ENCODE measurements around the gene HS3ST6. TPM values are rescaled to one million over a fixed set of nuclear protein-coding genes. Genes with fewer than 3 reads are reported as not detected.

The HS3ST6 gene
- total and polyA plus RNA-seq, 2 of the 13 experiments (the other 11 are each of a cell fraction or from before 2014, with no cell fraction given): not detected

GRCh38 chr16:1942810-1943726, 24.9 kb upstream of the HS3ST6 start, which contains the start of gene MSRB1 (continued):
- TF ChIP-seq CENPT (CRISPR knock-in tag; IDR thresholded peaks at IDR 0.05; ENCODE audit: low read depth): no peak
- TF ChIP-seq ELF4 (CRISPR knock-in tag; IDR thresholded peaks at IDR 0.05; ENCODE audit: borderline replicate concordance): no peak
- peak; percentile 70; the same call in 1 of the 2 replicates for TF ChIP-seq GATAD1 (CRISPR knock-in tag; IDR thresholded peaks at IDR 0.05)
- TF ChIP-seq CHCHD3 (CRISPR knock-in tag; IDR thresholded peaks at IDR 0.05): no peak
- TF ChIP-seq SPEN (CRISPR knock-in tag; IDR thresholded peaks at IDR 0.05; ENCODE audit: low read depth): peak; percentile 48; the same call in 1 of the 2 replicates
- no peak for TF ChIP-seq NCOR1 (IDR thresholded peaks at IDR 0.05; ENCODE audit: borderline replicate concordance, low read length)
- no peak for TF ChIP-seq RFX3 (CRISPR knock-in tag; IDR thresholded peaks at IDR 0.05)
- no peak for TF ChIP-seq LCORL (IDR thresholded peaks at IDR 0.05)
- 0 out of 2 replicates have a peak, but pooled peaks have one; percentile 38 for TF ChIP-seq LCORL (CRISPR knock-in tag; IDR thresholded peaks at IDR 0.05)
- TF ChIP-seq ZNF570 (CRISPR knock-in tag; IDR thresholded peaks at IDR 0.05; ENCODE audit: borderline replicate concordance): no peak
- TF ChIP-seq ZNF251 (CRISPR knock-in tag; IDR thresholded peaks at IDR 0.05): no peak
- TF ChIP-seq MIXL1 (CRISPR knock-in tag; IDR thresholded peaks at IDR 0.05): no peak
- no peak for TF ChIP-seq FOXM1 (CRISPR knock-in tag; IDR thresholded peaks at IDR 0.05)
- TF ChIP-seq HBP1 (CRISPR knock-in tag; IDR thresholded peaks at IDR 0.05; ENCODE audit: low read depth): 0 out of 2 replicates have a peak, but pooled peaks have one; percentile 53
- TF ChIP-seq ZNF235 (CRISPR knock-in tag; IDR thresholded peaks at IDR 0.05; ENCODE audit: borderline replicate concordance): peak; percentile 70; the same call in 1 of the 2 replicates
- no peak for TF ChIP-seq KLF13 (CRISPR knock-in tag; IDR thresholded peaks at IDR 0.05)
- peak; percentile 26; the same call in 1 of the 2 replicates for TF ChIP-seq SATB2 (CRISPR knock-in tag; IDR thresholded peaks at IDR 0.05)
- TF ChIP-seq ZNF710 (CRISPR knock-in tag; IDR thresholded peaks at IDR 0.05; ENCODE audit: borderline replicate concordance): peak; percentile 48; the same call in 1 of the 2 replicates
- no peak for TF ChIP-seq ZNF674 (CRISPR knock-in tag; IDR thresholded peaks at IDR 0.05; ENCODE audit: low read depth)
- TF ChIP-seq, protein P1, sequence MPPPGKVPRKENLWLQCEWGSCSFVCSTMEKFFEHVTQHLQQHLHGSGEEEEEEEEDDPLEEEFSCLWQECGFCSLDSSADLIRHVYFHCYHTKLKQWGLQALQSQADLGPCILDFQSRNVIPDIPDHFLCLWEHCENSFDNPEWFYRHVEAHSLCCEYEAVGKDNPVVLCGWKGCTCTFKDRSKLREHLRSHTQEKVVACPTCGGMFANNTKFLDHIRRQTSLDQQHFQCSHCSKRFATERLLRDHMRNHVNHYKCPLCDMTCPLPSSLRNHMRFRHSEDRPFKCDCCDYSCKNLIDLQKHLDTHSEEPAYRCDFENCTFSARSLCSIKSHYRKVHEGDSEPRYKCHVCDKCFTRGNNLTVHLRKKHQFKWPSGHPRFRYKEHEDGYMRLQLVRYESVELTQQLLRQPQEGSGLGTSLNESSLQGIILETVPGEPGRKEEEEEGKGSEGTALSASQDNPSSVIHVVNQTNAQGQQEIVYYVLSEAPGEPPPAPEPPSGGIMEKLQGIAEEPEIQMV (CRISPR knock-in tag; IDR thresholded peaks at IDR 0.05; ENCODE audit: low read depth): peak; percentile 64; the same call in 1 of the 2 replicates
- TF ChIP-seq KAT7 (CRISPR knock-in tag; IDR thresholded peaks at IDR 0.05; ENCODE audit: borderline replicate concordance): no peak; the same call in 1 of the 2 replicates
- TF ChIP-seq, protein P2, sequence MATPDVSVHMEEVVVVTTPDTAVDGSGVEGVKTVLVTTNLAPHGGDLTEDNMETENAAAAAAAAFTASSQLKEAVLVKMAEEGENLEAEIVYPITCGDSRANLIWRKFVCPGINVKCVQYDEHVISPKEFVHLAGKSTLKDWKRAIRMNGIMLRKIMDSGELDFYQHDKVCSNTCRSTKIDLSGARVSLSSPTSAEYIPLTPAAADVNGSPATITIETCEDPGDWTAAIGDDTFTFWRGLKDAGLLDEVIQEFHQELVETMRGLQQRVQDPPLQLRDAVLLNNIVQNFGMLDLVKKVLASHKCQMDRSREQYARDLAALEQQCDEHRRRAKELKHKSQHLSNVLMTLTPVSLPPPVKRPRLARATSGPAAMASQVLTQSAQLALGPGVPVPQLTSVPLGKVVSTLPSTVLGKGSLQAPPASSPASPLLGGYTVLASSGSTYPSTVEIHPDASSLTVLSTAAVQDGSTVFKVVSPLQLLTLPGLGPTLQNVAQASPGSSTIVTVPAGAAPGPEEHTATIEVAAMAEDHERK (CRISPR knock-in tag; IDR thresholded peaks at IDR 0.05; ENCODE audit: low read depth): no peak
